Measurements from ENCODE around the gene FAM107B. TPM values are rescaled to one million over a fixed set of nuclear protein-coding genes. Genes with fewer than 3 reads are reported as not detected.
"Not testable (repeated sequence)": the region's sequence is repeated elsewhere in the genome, so short reads cannot be mapped to it uniquely, and the experiment has no call there.

The FAM107B gene
- total RNA-seq, 1 experiment from 2014 or later = 24.5 TPM

DNA sequence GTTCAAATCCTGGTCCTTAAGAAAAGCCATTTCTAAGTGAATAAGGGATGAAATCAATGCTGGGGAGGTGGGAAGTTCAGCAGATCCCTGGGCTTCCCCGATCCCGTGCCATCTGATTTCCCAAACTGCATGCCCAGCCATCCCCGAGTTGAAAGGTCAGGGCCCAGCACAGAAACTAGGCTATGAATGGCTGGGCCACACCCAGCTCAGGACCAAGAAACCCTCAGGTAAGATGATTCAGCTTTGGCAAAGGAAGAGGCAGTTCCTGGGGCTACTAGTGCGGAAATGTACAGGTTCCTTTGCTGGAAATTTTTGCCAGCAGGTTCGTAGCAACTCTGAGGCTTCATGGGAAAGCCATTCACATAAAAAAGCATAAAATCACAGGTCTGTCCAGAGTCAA, 182.7 kb downstream of the FAM107B start:
- no CpG with 5 or more reads among the region's 5 CpGs for WGBS (ENCODE audit: extremely low coverage, insufficient read length, low lambda C conversion rate)

DNA sequence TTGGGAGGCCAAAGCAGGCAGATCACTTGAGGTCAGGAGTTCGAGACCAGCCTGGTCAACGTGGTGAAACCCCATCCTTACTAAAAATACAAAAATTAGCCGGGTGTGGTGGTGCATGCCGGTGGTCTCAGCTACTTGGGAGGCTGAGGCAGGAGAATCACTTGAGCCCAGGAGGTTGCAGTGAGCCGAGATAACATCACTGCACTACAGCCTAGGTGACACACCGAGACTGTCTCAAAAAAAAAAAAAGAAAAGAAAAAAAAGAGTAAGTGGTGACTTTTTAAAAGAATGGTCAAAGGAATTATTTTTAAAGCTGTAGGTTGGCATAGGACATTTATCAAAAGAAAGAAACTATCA, 185.8 kb downstream of the FAM107B start:
- H3K79me2 ChIP-seq (ENCODE audit: insufficient read depth, low read length); H3K18ac ChIP-seq (ENCODE audit: insufficient read length, low read depth, low read length); H2BK15ac ChIP-seq (ENCODE audit: low read depth, low read length); H3K36me3 Mint-ChIP-seq (ENCODE audit: insufficient read depth in 1 of 3, low read depth in 3 of 3); H2BK5ac ChIP-seq (ENCODE audit: insufficient read length, low read length); H2BK12ac ChIP-seq (ENCODE audit: insufficient read length, low read depth, low read length); H2BK20ac ChIP-seq (ENCODE audit: low read depth, low read length, poor library complexity, severe bottlenecking); H3K27me3 ChIP-seq (ENCODE audit: insufficient read depth, low read length); H3K4me2 ChIP-seq (ENCODE audit: insufficient read depth, insufficient read length, low read length); H4K91ac ChIP-seq (ENCODE audit: insufficient read length, low read depth, low read length); H3K9me3 ChIP-seq (ENCODE audit: control insufficient read depth, low read depth, low read length); H2AK5ac ChIP-seq (ENCODE audit: insufficient read length, low read length); H3K14ac ChIP-seq (ENCODE audit: insufficient read depth, low read length); H3K4ac ChIP-seq (ENCODE audit: low read depth, low read length); H4K5ac ChIP-seq (ENCODE audit: insufficient read length, low read depth, low read length); H3K79me1 ChIP-seq (ENCODE audit: insufficient read depth, low read depth, low read length, poor library complexity, severe bottlenecking); H3K9ac ChIP-seq (ENCODE audit: extremely low read depth, insufficient read length, low read length); H3K23ac ChIP-seq (ENCODE audit: insufficient read length, low read depth, low read length); H4K20me1 ChIP-seq (ENCODE audit: control insufficient read depth, insufficient read depth, insufficient read length); H2BK120ac ChIP-seq (ENCODE audit: low read depth, low read length, poor library complexity, severe bottlenecking); DNase-seq; H3K27me3 Mint-ChIP-seq (ENCODE audit: low read depth); H4K8ac ChIP-seq (replicated peaks; ENCODE audit: insufficient read length, low read depth, low read length); H3K56ac ChIP-seq (ENCODE audit: insufficient read length, low read depth, low read length); H3T11ph ChIP-seq (ENCODE audit: low read length); H3K9me3 Mint-ChIP-seq; H3K27ac ChIP-seq (ENCODE audit: insufficient read length, low read depth, low read length); H3K27ac Mint-ChIP-seq; H2AFZ ChIP-seq (ENCODE audit: low read length); H3K4me1 ChIP-seq (ENCODE audit: insufficient read depth, low read length); H3K23me2 ChIP-seq (ENCODE audit: insufficient read length, low read depth, low read length, poor library complexity, severe bottlenecking); H3K4me3 Mint-ChIP-seq: not testable (repeated sequence)
- no CpG with 5 or more reads among the region's 6 CpGs for WGBS (ENCODE audit: extremely low coverage, insufficient read length, low lambda C conversion rate)
- H3K4me1 Mint-ChIP-seq = peaks cover 56% of the 10 kb centered on the region in 2 experiments

More for the DNA sequence above, 182.7 kb downstream of the FAM107B start:
- no peak overlapping the region for H2BK15ac ChIP-seq (ENCODE audit: low read depth, low read length)
- peaks cover 2% of the 10 kb centered on the region; the same call in 1 of the 2 replicates for H3K4me1 ChIP-seq (ENCODE audit: insufficient read depth, low read length)
- TF ChIP-seq, protein P1, sequence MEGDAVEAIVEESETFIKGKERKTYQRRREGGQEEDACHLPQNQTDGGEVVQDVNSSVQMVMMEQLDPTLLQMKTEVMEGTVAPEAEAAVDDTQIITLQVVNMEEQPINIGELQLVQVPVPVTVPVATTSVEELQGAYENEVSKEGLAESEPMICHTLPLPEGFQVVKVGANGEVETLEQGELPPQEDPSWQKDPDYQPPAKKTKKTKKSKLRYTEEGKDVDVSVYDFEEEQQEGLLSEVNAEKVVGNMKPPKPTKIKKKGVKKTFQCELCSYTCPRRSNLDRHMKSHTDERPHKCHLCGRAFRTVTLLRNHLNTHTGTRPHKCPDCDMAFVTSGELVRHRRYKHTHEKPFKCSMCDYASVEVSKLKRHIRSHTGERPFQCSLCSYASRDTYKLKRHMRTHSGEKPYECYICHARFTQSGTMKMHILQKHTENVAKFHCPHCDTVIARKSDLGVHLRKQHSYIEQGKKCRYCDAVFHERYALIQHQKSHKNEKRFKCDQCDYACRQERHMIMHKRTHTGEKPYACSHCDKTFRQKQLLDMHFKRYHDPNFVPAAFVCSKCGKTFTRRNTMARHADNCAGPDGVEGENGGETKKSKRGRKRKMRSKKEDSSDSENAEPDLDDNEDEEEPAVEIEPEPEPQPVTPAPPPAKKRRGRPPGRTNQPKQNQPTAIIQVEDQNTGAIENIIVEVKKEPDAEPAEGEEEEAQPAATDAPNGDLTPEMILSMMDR (conservative IDR thresholded peaks at IDR 0.05) = no peak
- no peaks in the 10 kb centered on the region; the same call in 1 of the 2 replicates for H3K79me2 ChIP-seq (ENCODE audit: insufficient read depth, low read length)
- H3K23me2 ChIP-seq (ENCODE audit: insufficient read length, low read depth, low read length, poor library complexity, severe bottlenecking) = no peaks in the 10 kb centered on the region
- no peak overlapping the region for H3K4ac ChIP-seq (ENCODE audit: low read depth, low read length)
- no peak overlapping the region for H3K27ac Mint-ChIP-seq
- H3K27ac ChIP-seq (ENCODE audit: insufficient read length, low read depth, low read length) = no peak overlapping the region
- no peak overlapping the region for H3K4me2 ChIP-seq (ENCODE audit: insufficient read depth, insufficient read length, low read length)
- no peak overlapping the region for H3K56ac ChIP-seq (ENCODE audit: insufficient read length, low read depth, low read length)
- peaks cover 25% of the 10 kb centered on the region in 2 experiments for H3K4me1 Mint-ChIP-seq
- H3K18ac ChIP-seq (ENCODE audit: insufficient read length, low read depth, low read length) = no peak overlapping the region
- no peak overlapping the region for H3T11ph ChIP-seq (ENCODE audit: low read length)
- no peak overlapping the region for H2BK120ac ChIP-seq (ENCODE audit: low read depth, low read length, poor library complexity, severe bottlenecking)
- peaks cover 5 to 17% (median 16%) of the 10 kb centered on the region in 3 experiments; a peak in 6 of 7 replicates for H3K36me3 Mint-ChIP-seq (ENCODE audit: insufficient read depth in 1 of 3, low read depth in 3 of 3)
- peaks cover 4% of the 10 kb centered on the region for H3K79me1 ChIP-seq (ENCODE audit: insufficient read depth, low read depth, low read length, poor library complexity, severe bottlenecking)
- no peaks in the 10 kb centered on the region for H3K9me3 ChIP-seq (ENCODE audit: control insufficient read depth, low read depth, low read length)
- no peak overlapping the region for H4K5ac ChIP-seq (ENCODE audit: insufficient read length, low read depth, low read length)
- H3K9ac ChIP-seq (ENCODE audit: extremely low read depth, insufficient read length, low read length) = no peak overlapping the region
- H3K14ac ChIP-seq (ENCODE audit: insufficient read depth, low read length) = no peak overlapping the region
- no peaks in the 10 kb centered on the region for H3K9me3 Mint-ChIP-seq
- peak; percentile 17 for DNase-seq
- no peak overlapping the region for H2BK12ac ChIP-seq (ENCODE audit: insufficient read length, low read depth, low read length)
- H3K23ac ChIP-seq (ENCODE audit: insufficient read length, low read depth, low read length) = no peak overlapping the region
- H4K8ac ChIP-seq (replicated peaks; ENCODE audit: insufficient read length, low read depth, low read length) = no peak overlapping the region
- no peaks in the 10 kb centered on the region for H3K27me3 ChIP-seq (ENCODE audit: insufficient read depth, low read length)
- no peak overlapping the region for H2BK20ac ChIP-seq (ENCODE audit: low read depth, low read length, poor library complexity, severe bottlenecking)
- H4K91ac ChIP-seq (ENCODE audit: insufficient read length, low read depth, low read length) = no peak overlapping the region
- no peaks in the 10 kb centered on the region for H4K20me1 ChIP-seq (ENCODE audit: control insufficient read depth, insufficient read depth, insufficient read length)
- H3K27me3 Mint-ChIP-seq (ENCODE audit: low read depth) = no peaks in the 10 kb centered on the region
- H2BK5ac ChIP-seq (ENCODE audit: insufficient read length, low read length) = no peak overlapping the region
- no peak overlapping the region for H3K4me3 Mint-ChIP-seq
- no peak overlapping the region for H2AK5ac ChIP-seq (ENCODE audit: insufficient read length, low read length)
- no peak overlapping the region for H2AFZ ChIP-seq (ENCODE audit: low read length)

All from H9 (cell line).